Activated naive CD8-positive, alpha-beta T cell treated with anti-CD3 and anti-CD28 coated beads, Interleukin-2, amount 50 U/mL, for 16 hours (primary cell): ENCODE measurements around the gene PSG3.
"Not testable (repeated sequence)": the region's sequence is repeated elsewhere in the genome, so short reads cannot be mapped to it uniquely, and the experiment has no call there.

ENCODE experiments used
- DNase-seq: peaks from one replicate; pipeline ENCODE4 v3.0.0-alpha.2; 2020; ENCODE audit warnings: low read depth, low spot score

Gene PSG3

GRCh38 chr19:42695811-42696503 lies 44.3 kb downstream of the PSG3 start:
- no peak for DNase-seq

GRCh38 chr19:42693760-42694350 lies 46.4 kb downstream of the PSG3 start:
- no peak for DNase-seq

GRCh38 chr19:42683917-42684513 lies 56.3 kb downstream of the PSG3 start:
- no peak for DNase-seq

- not testable (repeated sequence) for DNase-seq
Measured at GRCh38 chr19:42676326-42676725, 64.0 kb downstream of the PSG3 start.

- not testable (repeated sequence) for DNase-seq
Measured at GRCh38 chr19:42674549-42674948, 65.7 kb downstream of the PSG3 start.
